ENCODE measurements around the gene GALNS.

DNA sequence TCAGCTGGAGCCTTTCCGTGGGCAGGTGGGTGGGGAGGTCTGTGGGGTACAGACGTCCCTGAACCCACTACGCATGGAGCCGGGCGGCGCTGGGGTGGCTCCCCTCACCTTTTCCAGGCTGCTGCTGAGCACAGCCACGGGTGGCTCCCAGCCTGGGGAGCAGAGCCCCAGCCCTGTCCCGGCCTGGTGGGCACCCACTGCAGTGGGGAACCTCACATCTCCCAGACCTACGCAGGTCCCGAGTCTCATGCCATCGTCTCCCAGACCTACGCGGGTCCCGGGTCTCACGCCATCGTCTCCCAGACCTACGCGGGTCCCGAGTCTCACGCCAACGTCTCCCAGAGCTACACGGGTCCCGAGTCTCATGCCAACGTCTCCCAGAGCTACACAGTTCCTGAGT lies 28.0 kb downstream of the GALNS start:
- TF ChIP-seq CHD1 (IDR thresholded peaks at IDR 0.05; ENCODE audit: low read depth, low read length) (no peak), KDM5A (IDR thresholded peaks at IDR 0.05; ENCODE audit: low read length) (no peak), SIN3A (conservative IDR thresholded peaks at IDR 0.05 in 1 of 2, IDR thresholded peaks at IDR 0.05 in 1 of 2; ENCODE audit: low read depth in 1 of 2, low read length in 2 of 2) (no peak)
- TF ChIP-seq, protein P1, sequence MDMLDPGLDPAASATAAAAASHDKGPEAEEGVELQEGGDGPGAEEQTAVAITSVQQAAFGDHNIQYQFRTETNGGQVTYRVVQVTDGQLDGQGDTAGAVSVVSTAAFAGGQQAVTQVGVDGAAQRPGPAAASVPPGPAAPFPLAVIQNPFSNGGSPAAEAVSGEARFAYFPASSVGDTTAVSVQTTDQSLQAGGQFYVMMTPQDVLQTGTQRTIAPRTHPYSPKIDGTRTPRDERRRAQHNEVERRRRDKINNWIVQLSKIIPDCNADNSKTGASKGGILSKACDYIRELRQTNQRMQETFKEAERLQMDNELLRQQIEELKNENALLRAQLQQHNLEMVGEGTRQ (IDR thresholded peaks at IDR 0.05; ENCODE audit: low read length) = no peak
